A549 (cell line): ENCODE data around the gene CAPN9. TPM values are rescaled to one million over a fixed set of nuclear protein-coding genes. Genes with fewer than 3 reads are reported as not detected.

ENCODE experiments used
- ATAC-seq, 2 experiments: fragments of 200-7000 bp in 1 of 2; fragments of >200 bp in 1 of 2; cut with Nextera tagmentation in 1 of 2; cut with Tn5 transposase in 1 of 2; 3 replicates each; pipeline versions ENCODE4 v1.8.0 to v1.9.1; 2018 to 2020; ENCODE audit warnings: mild to moderate bottlenecking in 1 of 2, moderate library complexity in 1 of 2
- CTCF ChIA-PET: fragments of 300-600 bp; sonication (Branson Sonifier 250); formaldehyde crosslinking; extraction: SDS; loops from one replicate; lab custom pipeline; 2021; ENCODE audit warnings: antibody characterized with exemption, inconsistent platforms; lab: Yijun Ruan, JAX
- POLR2A ChIA-PET: fragments of 350-600 bp; formaldehyde crosslinking; extraction: SDS; loops from one replicate; lab custom pipeline; 2021; ENCODE audit warnings: antibody characterized with exemption, inconsistent platforms; lab: Yijun Ruan, JAX
- DNase-seq, 2 experiments: peaks; one replicate each; pipeline versions ENCODE4 v3.0.0 to v3.0.0-alpha.2; 2011 to 2016; ENCODE audit warnings: low read depth in 1 of 2, low spot score in 1 of 2
- FAIRE-seq: peaks from 2 replicates; lab custom pipeline; 2011; peaks lifted over from hg19 to GRCh38; lab: Jason Lieb, UNC
- H3K27ac ChIP-seq, 2 experiments: fragments of >200 bp; sonication (Bioruptor Twin); formaldehyde crosslinking; 3 replicates each; pipeline ENCODE4 v1.5.1; 2016 to 2017
- H3K4me1 ChIP-seq: fragments of >200 bp; sonication (Bioruptor Twin); formaldehyde crosslinking; 3 replicates; pipeline ENCODE4 v1.6.1; 2016
- H3K4me2 ChIP-seq: fragments of >200 bp; sonication (Bioruptor Twin); formaldehyde crosslinking; 3 replicates; pipeline ENCODE4 v1.6.1; 2016
- H3K4me3 ChIP-seq: fragments of >200 bp; sonication (Bioruptor Twin); formaldehyde crosslinking; 3 replicates; pipeline ENCODE4 v1.5.1; 2016
- H3K9me3 ChIP-seq: fragments of >200 bp; sonication (Bioruptor Twin); formaldehyde crosslinking; 3 replicates; pipeline ENCODE4 v1.6.1; 2016
- BHLHE40 ChIP-seq: IDR thresholded peaks from 2 replicates; pipeline ENCODE4 v1.6.1; 2012; ENCODE audit warnings: low read depth, low read length, inconsistent platforms
- CBX2 ChIP-seq: fragments of 200-600 bp; sonication (generic); IDR thresholded peaks from 2 replicates; pipeline ENCODE4 v1.6.1; 2016; ENCODE audit warnings: low read depth, mild to moderate bottlenecking, borderline replicate concordance
- CHD2 ChIP-seq: fragments of 150-350 bp; IDR thresholded peaks from 2 replicates; pipeline ENCODE4 v1.6.1; 2014; ENCODE audit warnings: low read length; ENCODE audit not compliant: partially characterized antibody
- CHD4 ChIP-seq: fragments of 200-600 bp; sonication (generic); IDR thresholded peaks from 2 replicates; pipeline ENCODE4 v1.6.1; 2016; ENCODE audit warnings: antibody characterized with exemption, mild to moderate bottlenecking, borderline replicate concordance
- E2F6 ChIP-seq: IDR thresholded peaks from 2 replicates; pipeline ENCODE4 v1.6.1; 2012; ENCODE audit warnings: low read depth, borderline replicate concordance
- EHF ChIP-seq: fragments of 250-450 bp; sonication (Bioruptor Pico); IDR thresholded peaks from 2 replicates; pipeline ENCODE4 v1.5.0; 2020; ENCODE audit warnings: mild to moderate bottlenecking
- EHMT2 ChIP-seq: fragments of 200-600 bp; sonication (generic); IDR thresholded peaks from 2 replicates; pipeline ENCODE4 v1.6.1; 2016; ENCODE audit warnings: antibody characterized with exemption, low read depth, mild to moderate bottlenecking, moderate library complexity
- EP300 ChIP-seq, 2 experiments: fragments of >200 bp; sonication (Bioruptor Twin); formaldehyde crosslinking; IDR thresholded peaks; 2 replicates in 1 of 2; 3 replicates in 1 of 2; pipeline ENCODE4 v1.6.1; 2016 to 2017
- ESRRA ChIP-seq: fragments of 150-350 bp; IDR thresholded peaks from 2 replicates; pipeline ENCODE4 v1.6.1; 2014; ENCODE audit warnings: mild to moderate bottlenecking, low read length, borderline replicate concordance
- FOSB ChIP-seq: fragments of 250-450 bp; sonication (Bioruptor Pico); IDR thresholded peaks from 2 replicates; pipeline ENCODE4 v1.5.0; 2020; ENCODE audit warnings: mild to moderate bottlenecking, moderate library complexity
- FOSL2 ChIP-seq, 2 experiments: fragments of 450-650 bp in 1 of 2; fragments of >200 bp in 1 of 2; sonication (Bioruptor Twin) in 1 of 2; formaldehyde crosslinking; IDR thresholded peaks; 2 replicates each; pipeline versions ENCODE4 v1.5.0 to v1.6.1; 2016 to 2020; ENCODE audit warnings: mild to moderate bottlenecking in 1 of 2, moderate library complexity in 1 of 2
- HES2 ChIP-seq: fragments of >200 bp; sonication (Bioruptor Twin); formaldehyde crosslinking; IDR thresholded peaks from 2 replicates; pipeline ENCODE4 v1.6.1; 2016
- HEYL ChIP-seq: fragments of 250-450 bp; sonication (Bioruptor Pico); IDR thresholded peaks from 2 replicates; pipeline ENCODE4 v1.8.0; 2021; ENCODE audit warnings: mild to moderate bottlenecking, moderate library complexity
- HOXA7 ChIP-seq: fragments of 250-450 bp; sonication (Bioruptor Pico); IDR thresholded peaks from 2 replicates; pipeline ENCODE4 v1.5.0; 2020; ENCODE audit warnings: mild to moderate bottlenecking, moderate library complexity
- HOXB13 ChIP-seq: fragments of 250-450 bp; sonication (Bioruptor Pico); IDR thresholded peaks from 2 replicates; pipeline ENCODE4 v1.5.0; 2020; ENCODE audit warnings: low read depth, mild to moderate bottlenecking, moderate library complexity
- HOXB5 ChIP-seq: fragments of 250-450 bp; sonication (Bioruptor Pico); IDR thresholded peaks from 2 replicates; pipeline ENCODE4 v1.5.0; 2020; ENCODE audit warnings: mild to moderate bottlenecking, moderate library complexity
- JUN ChIP-seq, 2 experiments: fragments of >200 bp; sonication (Bioruptor Twin); formaldehyde crosslinking; IDR thresholded peaks; 2 replicates in 1 of 2; 3 replicates in 1 of 2; pipeline ENCODE4 v1.6.1; 2016 to 2017
- KDM1A ChIP-seq: fragments of 200-600 bp; sonication (generic); IDR thresholded peaks from 2 replicates; pipeline ENCODE4 v1.6.1; 2016; ENCODE audit warnings: low read depth, mild to moderate bottlenecking
- KDM5A ChIP-seq: fragments of 200-600 bp; sonication (generic); IDR thresholded peaks from 2 replicates; pipeline ENCODE4 v1.6.1; 2016; ENCODE audit warnings: antibody characterized with exemption, mild to moderate bottlenecking
- MAFK ChIP-seq: fragments of 450-650 bp; IDR thresholded peaks from 2 replicates; pipeline ENCODE4 v1.6.1; 2014; ENCODE audit not compliant: partially characterized antibody
- NPAS2 ChIP-seq: fragments of 250-450 bp; sonication (Bioruptor Pico); IDR thresholded peaks from 2 replicates; pipeline ENCODE4 v1.8.0; 2022; ENCODE audit warnings: mild to moderate bottlenecking, moderate library complexity, borderline replicate concordance
- PBX3 ChIP-seq: IDR thresholded peaks from 2 replicates; pipeline ENCODE4 v1.6.1; 2012
- PHF8 ChIP-seq: fragments of 200-600 bp; sonication (generic); IDR thresholded peaks from 2 replicates; pipeline ENCODE4 v1.6.1; 2016; ENCODE audit warnings: low read depth, mild to moderate bottlenecking, antibody characterized with exemption, moderate library complexity, borderline replicate concordance
- POLR2A ChIP-seq: IDR thresholded peaks from 2 replicates; pipeline ENCODE4 v1.6.1; 2012; ENCODE audit warnings: mild to moderate bottlenecking, low read length
- POLR2AphosphoS2 ChIP-seq: conservative IDR thresholded peaks from 2 replicates; pipeline ENCODE4 v1.6.1; 2012; ENCODE audit warnings: low read length, improper control_type of control experiment, inconsistent platforms
- RARB ChIP-seq: fragments of 250-450 bp; sonication (Bioruptor Pico); IDR thresholded peaks from 2 replicates; pipeline ENCODE4 v1.8.0; 2021; ENCODE audit warnings: mild to moderate bottlenecking, moderate library complexity
- RCOR1 ChIP-seq: fragments of 150-350 bp; IDR thresholded peaks from 2 replicates; pipeline ENCODE4 v1.6.1; 2014; ENCODE audit warnings: antibody characterized with exemption, low read length, low read depth
- REST ChIP-seq: fragments of 200-600 bp; sonication (generic); IDR thresholded peaks from 2 replicates; pipeline ENCODE4 v1.6.1; 2016; ENCODE audit warnings: antibody characterized with exemption, mild to moderate bottlenecking, moderate library complexity
- RFX5 ChIP-seq: fragments of 450-650 bp; IDR thresholded peaks from 2 replicates; pipeline ENCODE4 v1.7.1; 2014; ENCODE audit warnings: antibody characterized with exemption, mild to moderate bottlenecking, moderate library complexity
- SMC3 ChIP-seq: fragments of >200 bp; sonication (Bioruptor Twin); formaldehyde crosslinking; IDR thresholded peaks from 3 replicates; pipeline ENCODE4 v1.6.1; 2018; ENCODE audit warnings: inconsistent platforms
- SREBF2 ChIP-seq: fragments of 450-650 bp; IDR thresholded peaks from 2 replicates; pipeline ENCODE4 v1.6.1; 2014; ENCODE audit warnings: mild to moderate bottlenecking, moderate library complexity
- TFCP2L1 ChIP-seq: fragments of 250-450 bp; sonication (Bioruptor Pico); IDR thresholded peaks from 2 replicates; pipeline ENCODE4 v1.5.0; 2021; ENCODE audit warnings: mild to moderate bottlenecking
- ZSCAN20 ChIP-seq: fragments of 250-450 bp; sonication (Bioruptor Pico); IDR thresholded peaks from 2 replicates; pipeline ENCODE4 v1.8.0; 2022; ENCODE audit warnings: mild to moderate bottlenecking, moderate library complexity
- WGBS: methylation state at CpG from one replicate; pipeline ENCODE4 v1.1.6; 2017; ENCODE audit errors: missing lambda C conversion rate; 5-methylcytosine and 5-hydroxymethylcytosine counted together
- polyA plus RNA-seq, 4 experiments: library from polyadenylated mRNA; depleted of rRNA in 3 of 4; stranded (reverse); fragments of >200 nt; fragmentation: RNase III in 1 of 4; extraction: RNeasy Plus Mini Kit Qiagen cat#74134 plus additional on column Dnase treatment in 1 of 4; gene quantifications; 2 replicates in 3 of 4; 3 replicates in 1 of 4; pipeline ENCODE4 v1.2.3, GENCODE V29; 2011 to 2017

CAPN9 gene
- polyA plus RNA-seq, 2 of the 4 experiments (the other 2 are of a cell fraction): not detected

GRCh38 chr1:230827801-230828200 is 80.6 kb downstream of the CAPN9 start (continued):
- TF ChIP-seq HOXA7 (CRISPR knock-in tag): no peak
- TF ChIP-seq POLR2AphosphoS2: no peak
- TF ChIP-seq HOXB13 (CRISPR knock-in tag): no peak
- no peak for TF ChIP-seq CBX2
- no peak for TF ChIP-seq RCOR1
- TF ChIP-seq SMC3: no peak
- TF ChIP-seq BHLHE40: no peak
- no peak for TF ChIP-seq NPAS2 (CRISPR knock-in tag)
- TF ChIP-seq, all 56 proteins: peak for 0

GRCh38 chr1:230828421-230828820 is 81.2 kb downstream of the CAPN9 start:
- 59% methylated on average over 4 of the region's 4 CpGs for WGBS
- Histone ChIP-seq H3K4me3 (no peak overlapping the region), H3K4me2 (no peak overlapping the region), H3K4me1 (peaks cover 18% of the 10 kb centered on the region), H3K9me3 (no peaks in the 10 kb centered on the region), H3K27ac (no peak overlapping the region)
- TF ChIP-seq CBX2: no peak
- no peak for TF ChIP-seq RFX5
- no peak for TF ChIP-seq PHF8
- TF ChIP-seq SREBF2: no peak
- TF ChIP-seq E2F6: no peak
- no peak for TF ChIP-seq PBX3
- no peak for TF ChIP-seq JUN (IDR thresholded peaks at IDR 0.05)
- TF ChIP-seq REST: no peak
- no peak for TF ChIP-seq EP300 (IDR thresholded peaks at IDR 0.05)
- no peak for TF ChIP-seq HEYL (CRISPR knock-in tag)
- no peak for TF ChIP-seq POLR2A
- no peak for TF ChIP-seq ESRRA
- no peak for TF ChIP-seq KDM1A
- TF ChIP-seq RCOR1: no peak
- no peak for TF ChIP-seq HES2
- no peak for TF ChIP-seq CHD2
- TF ChIP-seq HOXA7 (CRISPR knock-in tag): no peak
- ChIA-PET POLR2A (no interaction called here), CTCF (interaction anchor here (1.3 kb wide), 1 partner anchor 31 kb away, joined by 5 read pairs; no protein-coding TSS in a partner anchor)
- DNase-seq (no peak), ATAC-seq (no peak), FAIRE-seq (no peak)

- FAIRE-seq: no peak
- Histone ChIP-seq H3K27ac (no peak overlapping the region), H3K4me1 (no peaks in the 10 kb centered on the region), H3K4me3 (no peak overlapping the region), H3K9me3 (no peaks in the 10 kb centered on the region), H3K4me2 (no peak overlapping the region)
- ChIA-PET POLR2A (no interaction called here), CTCF (interaction anchor here (0.7 to 1.2 kb wide), 3 partner anchors 9 to 37 kb away, joined by 3 read pairs; no protein-coding TSS in a partner anchor)
- DNase-seq: no peak
- WGBS: 19% methylated on average over 1 of the region's 1 CpG
- ATAC-seq: no peak
- TF ChIP-seq TFCP2L1 (CRISPR knock-in tag): no peak
- TF ChIP-seq EHF (CRISPR knock-in tag): no peak
- no peak for TF ChIP-seq RARB (CRISPR knock-in tag)
- no peak for TF ChIP-seq NPAS2 (CRISPR knock-in tag)
- TF ChIP-seq ZSCAN20 (CRISPR knock-in tag): no peak
- TF ChIP-seq SREBF2: no peak
- TF ChIP-seq RFX5: no peak
- TF ChIP-seq FOSB (CRISPR knock-in tag): no peak
- TF ChIP-seq KDM5A: no peak
- no peak for TF ChIP-seq ESRRA
- no peak for TF ChIP-seq HOXA7 (CRISPR knock-in tag)
- TF ChIP-seq HOXB5: no peak
- no peak for TF ChIP-seq EHMT2
- TF ChIP-seq HEYL (CRISPR knock-in tag): no peak
- TF ChIP-seq FOSL2 (IDR thresholded peaks at IDR 0.05): no peak
- TF ChIP-seq FOSL2 (CRISPR knock-in tag; IDR thresholded peaks at IDR 0.05): no peak
- no peak for TF ChIP-seq CHD4
- no peak for TF ChIP-seq MAFK
Measured at GRCh38 chr1:230831771-230832170, 84.6 kb downstream of the CAPN9 start.
